IMR-90 (cell line): ENCODE results near the gene RUNX2.

Experiments
- MXI1 ChIP-seq: IDR thresholded peaks from 2 replicates; pipeline ENCODE4 v1.6.1; 2012; ENCODE audit warnings: low read depth, mild to moderate bottlenecking, low read length, moderate library complexity, borderline replicate concordance
- POLR2A ChIP-seq: IDR thresholded peaks from 2 replicates; pipeline ENCODE4 v1.6.1; 2012; ENCODE audit warnings: mild to moderate bottlenecking, low read depth, low read length
- TF ChIP-seq, protein P1 (sequence below): conservative IDR thresholded peaks from 2 replicates; pipeline ENCODE4 v1.5.1; 2012; ENCODE audit warnings: mild to moderate bottlenecking, low read depth, low read length, improper control_type of control experiment

- TF ChIP-seq, protein P1, sequence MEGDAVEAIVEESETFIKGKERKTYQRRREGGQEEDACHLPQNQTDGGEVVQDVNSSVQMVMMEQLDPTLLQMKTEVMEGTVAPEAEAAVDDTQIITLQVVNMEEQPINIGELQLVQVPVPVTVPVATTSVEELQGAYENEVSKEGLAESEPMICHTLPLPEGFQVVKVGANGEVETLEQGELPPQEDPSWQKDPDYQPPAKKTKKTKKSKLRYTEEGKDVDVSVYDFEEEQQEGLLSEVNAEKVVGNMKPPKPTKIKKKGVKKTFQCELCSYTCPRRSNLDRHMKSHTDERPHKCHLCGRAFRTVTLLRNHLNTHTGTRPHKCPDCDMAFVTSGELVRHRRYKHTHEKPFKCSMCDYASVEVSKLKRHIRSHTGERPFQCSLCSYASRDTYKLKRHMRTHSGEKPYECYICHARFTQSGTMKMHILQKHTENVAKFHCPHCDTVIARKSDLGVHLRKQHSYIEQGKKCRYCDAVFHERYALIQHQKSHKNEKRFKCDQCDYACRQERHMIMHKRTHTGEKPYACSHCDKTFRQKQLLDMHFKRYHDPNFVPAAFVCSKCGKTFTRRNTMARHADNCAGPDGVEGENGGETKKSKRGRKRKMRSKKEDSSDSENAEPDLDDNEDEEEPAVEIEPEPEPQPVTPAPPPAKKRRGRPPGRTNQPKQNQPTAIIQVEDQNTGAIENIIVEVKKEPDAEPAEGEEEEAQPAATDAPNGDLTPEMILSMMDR, result no peak
- no peak for TF ChIP-seq MXI1
- no peak for TF ChIP-seq POLR2A
These were observed 225.7 kb downstream of the RUNX2 start for GRCh38 chr6:45553730-45554344.
